Activated CD8-positive, alpha-beta memory T cell treated with anti-CD3 and anti-CD28 coated beads, Interleukin-2, amount 50 U/mL, for 24 hours (primary cell): ENCODE measurements around the gene BTAF1.
"Not testable (repeated sequence)": the region's sequence is repeated elsewhere in the genome, so short reads cannot be mapped to it uniquely, and the experiment has no call there.

Experiments used
- DNase-seq: peaks from one replicate; pipeline ENCODE4 v3.0.0-alpha.2; 2020; ENCODE audit errors: extremely low read depth

Gene BTAF1

DNA sequence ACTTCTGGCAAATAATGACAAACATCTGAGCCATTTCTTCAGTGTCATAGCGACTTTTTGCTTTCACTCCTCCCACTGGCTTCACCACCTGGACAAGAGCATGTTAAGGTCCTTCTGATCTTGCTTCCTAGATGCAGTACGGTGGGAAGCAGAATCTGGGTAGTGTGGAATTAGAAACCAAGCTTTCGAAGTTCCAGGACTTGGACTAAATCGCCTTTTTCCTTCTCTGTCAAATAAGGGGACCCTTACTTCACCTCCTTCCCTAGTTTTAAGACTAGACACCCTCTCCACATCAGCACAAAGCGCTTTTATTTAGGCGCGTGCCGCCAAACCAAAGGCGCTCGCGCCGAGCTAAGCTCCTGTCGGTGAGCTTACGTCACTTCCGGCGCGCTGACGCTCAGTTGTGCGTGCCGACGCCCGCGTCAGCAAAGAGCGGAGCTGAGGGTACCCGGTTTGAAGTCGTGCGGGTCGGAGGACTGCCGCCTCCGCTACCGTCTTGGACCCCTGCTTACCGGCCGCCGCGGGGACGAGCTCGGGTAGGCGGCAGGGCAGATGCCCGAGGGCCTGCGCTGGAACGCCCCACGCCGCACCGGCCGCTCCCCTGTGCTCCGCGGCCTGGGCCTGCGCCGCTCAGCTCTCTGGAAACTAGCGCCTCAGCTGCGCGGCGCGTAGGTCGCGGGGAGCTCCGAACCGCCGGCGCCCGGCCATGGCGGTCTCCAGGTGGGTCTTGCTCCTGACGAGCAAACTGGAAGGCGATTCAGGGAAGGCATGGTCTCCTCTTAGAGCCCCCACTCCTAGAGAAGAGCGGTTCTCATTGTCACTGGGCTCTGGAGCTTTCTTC is at the start of gene BTAF1:
Gene BTAF1, plus strand, starts transcription at position 400 of the 841 bp plus-strand sequence. Its CDS starts 307 bp downstream, at position 707.
- DNase-seq, result peak; percentile 76

GRCh38 chr10:91875156-91875555 is 48.4 kb upstream of the BTAF1 start:
- no peak for DNase-seq

DNA sequence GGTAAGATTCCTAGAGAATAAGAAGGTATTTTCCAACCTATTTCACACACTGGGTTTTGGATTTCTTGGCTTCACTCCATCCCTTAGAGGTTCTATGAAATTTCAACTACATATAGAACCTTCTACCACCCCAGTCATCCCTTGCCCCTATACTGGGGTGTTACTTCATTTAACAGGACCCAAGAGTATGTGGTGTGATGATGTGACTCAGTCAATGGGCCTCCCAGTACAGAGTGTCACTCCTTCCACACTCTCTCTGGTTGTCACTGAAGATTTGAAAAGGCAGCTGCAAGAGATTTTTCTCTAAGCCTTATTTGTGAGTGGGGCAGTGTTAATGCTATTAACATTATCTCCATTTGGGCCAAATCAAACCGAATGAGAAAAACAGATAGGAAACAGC is 47.8 kb upstream of the BTAF1 start:
- no peak for DNase-seq

- no peak for DNase-seq
These were observed 43.9 kb upstream of the BTAF1 start for GRCh38 chr10:91879515-91880170.

DNA sequence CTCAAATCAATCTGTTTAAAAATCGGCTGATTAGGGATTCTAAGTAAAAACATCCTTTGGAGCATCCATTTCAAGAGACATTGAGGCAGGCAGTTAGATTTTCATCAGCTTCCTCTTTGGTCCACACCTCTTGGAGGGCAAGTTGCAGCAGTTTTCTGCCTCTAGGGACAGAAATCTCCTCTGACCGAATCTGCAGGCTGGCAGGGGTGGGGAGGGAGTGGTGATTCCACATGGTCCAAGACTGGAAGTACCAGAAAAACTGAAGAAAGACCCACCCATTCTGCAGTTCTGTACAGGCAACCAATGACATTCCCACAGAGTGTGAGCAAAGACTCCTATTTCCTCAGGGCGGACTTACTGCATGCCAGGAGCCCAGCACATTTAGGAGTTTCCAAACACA is 43.3 kb upstream of the BTAF1 start:
- DNase-seq, result no peak

DNA sequence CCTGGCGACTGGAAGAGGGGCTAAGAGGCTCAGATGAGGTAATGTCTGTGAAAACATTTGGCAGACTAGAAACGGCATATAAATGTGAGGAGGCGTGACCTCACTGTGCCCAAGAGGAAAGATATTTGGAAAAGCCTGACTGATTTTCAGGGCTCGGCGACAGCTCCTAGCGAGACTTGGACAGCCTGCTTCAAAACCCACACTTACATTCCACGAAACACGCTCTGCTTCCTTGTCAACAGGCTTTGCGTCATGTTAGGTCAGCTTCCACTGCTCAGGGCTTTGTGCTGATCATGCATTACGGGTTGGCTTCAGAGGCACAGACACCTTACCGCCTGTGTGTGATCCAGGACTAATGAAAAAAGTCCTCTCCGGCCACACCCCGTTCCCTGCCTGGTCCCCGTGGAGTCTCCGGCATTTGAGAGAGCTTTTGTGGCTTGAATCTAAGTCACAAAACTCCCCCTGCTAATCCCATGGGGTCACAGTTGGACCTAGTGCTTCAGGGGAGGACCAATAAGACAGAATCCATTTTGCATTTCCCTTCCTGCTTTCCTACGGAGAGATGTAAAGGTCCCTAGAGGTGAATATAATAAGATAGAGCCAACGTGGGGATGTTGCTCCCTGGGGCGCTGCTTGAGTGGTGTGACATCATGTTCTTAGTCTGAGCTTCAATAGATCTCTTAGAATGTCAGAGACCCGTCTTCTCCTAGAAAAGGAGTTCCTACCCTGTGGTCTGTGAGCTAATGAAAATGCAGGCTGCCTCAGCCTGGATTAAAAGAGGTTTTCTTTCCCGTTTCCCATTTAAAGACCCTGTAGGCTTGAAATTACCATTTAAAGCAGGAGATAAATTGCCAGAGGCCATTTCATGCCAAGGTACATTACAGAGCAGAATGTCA is 39.8 kb upstream of the BTAF1 start:
- no peak for DNase-seq

DNA sequence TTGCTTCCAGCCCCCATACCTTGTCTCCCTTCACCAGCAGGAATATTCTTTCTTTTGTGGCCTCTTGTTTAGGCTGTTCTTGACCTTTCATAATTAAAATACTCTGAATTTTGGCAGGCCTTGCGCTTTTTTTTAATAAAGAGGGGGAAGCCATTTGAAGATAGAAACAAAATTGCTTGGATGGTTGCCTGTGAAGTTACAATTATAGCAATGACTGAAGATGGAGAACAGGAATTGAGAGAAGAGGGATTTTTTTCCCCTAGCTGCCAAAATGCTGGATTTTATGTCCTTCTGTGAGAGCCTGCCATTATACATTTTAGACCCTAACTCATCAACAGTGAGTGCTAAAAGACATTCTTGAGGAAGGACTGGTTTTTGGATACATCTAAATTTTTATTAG is 39.0 kb upstream of the BTAF1 start:
- no peak for DNase-seq

GRCh38 chr10:91885362-91886079 is 38.0 kb upstream of the BTAF1 start:
- DNase-seq, result no peak

GRCh38 chr10:91886954-91887271 is 36.7 kb upstream of the BTAF1 start:
- DNase-seq, result no peak

DNA sequence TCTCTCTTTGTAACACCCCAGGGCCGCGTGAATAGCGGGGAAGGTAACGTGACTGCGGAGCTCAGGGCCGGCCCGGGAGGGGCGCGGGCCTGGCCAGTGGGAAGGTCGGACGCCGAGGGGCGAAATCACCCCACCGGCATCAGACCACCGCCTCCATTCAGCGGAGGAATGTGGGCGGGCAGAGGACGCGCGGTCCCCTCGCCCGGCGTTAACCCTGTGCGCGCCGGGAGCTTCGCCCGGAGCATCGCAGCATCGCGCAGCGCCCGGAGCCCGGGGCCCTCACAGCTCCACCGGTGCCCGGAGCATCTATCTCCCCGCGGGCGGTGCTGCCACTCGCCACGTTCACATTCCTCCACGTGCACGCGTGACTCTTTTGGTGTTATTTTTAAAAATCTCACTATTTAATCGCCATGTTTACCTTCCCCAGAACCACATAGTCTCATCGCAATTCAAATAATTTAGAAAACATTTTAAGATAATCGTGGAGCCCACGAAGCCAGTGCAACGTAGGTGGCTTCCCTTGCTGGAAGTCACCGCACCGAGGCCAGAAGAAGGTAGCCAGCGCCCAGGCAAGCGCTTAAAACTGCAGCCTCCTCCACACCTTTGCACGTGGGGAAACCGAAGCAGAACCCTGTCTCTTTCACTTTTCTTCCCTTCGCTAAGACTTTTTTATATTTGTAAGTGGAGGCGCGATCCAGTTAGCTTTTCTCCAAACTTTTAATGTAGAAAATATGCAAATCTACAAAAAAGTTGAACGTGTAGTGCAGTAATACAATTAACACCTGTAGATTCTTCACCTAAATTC is 36.1 kb upstream of the BTAF1 start:
- no peak for DNase-seq

DNA sequence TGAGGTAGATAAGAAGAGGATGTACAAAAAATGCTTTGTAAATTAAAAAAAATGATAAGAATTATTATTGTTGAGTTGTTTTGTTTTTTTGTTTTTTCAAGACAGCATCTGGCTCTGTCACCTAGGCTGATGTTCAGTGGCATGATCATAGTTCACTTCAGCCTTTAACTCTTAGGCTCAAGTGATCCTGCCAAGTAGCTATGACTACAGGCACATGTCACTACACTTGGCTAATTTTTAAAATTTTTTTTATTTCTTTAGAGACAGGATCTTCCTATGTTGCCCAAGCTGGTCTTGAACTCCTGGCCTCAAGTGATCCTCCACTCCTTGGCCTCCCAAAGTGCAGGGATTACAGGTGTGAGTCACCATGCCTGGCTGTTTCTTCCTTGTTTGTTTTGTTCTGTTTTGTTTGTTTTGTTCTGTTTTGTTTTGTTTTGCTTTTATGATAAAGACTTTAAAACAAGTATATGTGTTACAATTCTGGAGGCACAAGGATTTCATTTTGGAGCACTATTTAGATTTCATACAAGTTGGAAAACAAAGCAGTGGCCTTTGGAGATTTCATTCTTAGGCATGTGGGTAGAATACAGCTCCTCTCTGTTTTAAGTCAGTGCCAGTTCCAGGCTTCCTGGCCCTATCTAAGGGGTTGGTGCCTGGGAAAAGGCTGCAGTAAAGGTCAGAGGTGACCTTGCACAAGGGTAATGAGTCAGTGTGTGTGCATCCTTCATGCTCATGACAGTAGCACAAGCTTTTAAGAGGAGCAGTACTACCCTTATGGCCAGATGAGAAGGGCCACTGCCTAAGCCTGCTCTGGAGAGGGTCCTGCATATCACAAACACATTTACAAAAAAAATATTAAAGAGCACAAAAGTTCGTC is 32.2 kb upstream of the BTAF1 start:
- no peak for DNase-seq

DNA sequence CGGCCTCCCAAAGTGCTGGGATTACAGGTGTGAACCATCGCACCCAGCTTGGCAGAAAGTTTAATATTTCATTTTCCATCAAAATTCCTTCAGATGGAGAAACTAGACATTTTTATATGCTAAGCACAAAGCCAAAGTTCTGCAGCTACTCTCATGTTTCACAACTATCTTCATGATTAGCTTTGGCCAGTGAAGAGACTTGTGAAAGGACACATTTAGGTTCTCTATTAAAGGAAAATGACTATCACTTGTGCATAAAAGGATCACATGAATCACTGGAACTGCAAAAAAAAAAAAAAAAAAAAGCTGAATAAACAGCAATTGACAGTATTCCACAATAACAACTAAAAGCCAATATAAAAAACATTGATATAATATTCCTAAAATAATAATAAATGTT is 30.5 kb upstream of the BTAF1 start:
- no peak for DNase-seq

DNA sequence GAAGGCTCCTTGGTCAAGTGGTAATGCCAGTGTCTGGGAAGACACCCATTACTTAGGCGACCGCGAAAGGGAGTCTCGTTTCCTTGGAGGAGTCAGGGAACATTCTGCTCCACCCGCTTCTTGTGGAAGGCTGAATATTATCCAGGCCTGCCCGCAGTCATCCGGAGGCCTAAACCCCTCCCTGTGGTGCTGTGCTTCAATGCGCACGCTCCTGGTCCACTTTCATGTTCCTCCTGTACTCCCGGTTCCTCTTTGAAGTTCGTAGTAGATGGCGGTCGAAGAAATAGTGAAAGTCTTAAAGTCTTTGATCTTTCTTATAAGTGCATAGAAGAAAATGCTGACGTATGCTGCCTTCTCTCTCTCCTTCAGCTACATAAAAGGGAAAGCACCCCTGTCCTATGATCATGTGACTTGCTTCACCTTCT is 29.3 kb upstream of the BTAF1 start:
- DNase-seq, result not testable (repeated sequence)

DNA sequence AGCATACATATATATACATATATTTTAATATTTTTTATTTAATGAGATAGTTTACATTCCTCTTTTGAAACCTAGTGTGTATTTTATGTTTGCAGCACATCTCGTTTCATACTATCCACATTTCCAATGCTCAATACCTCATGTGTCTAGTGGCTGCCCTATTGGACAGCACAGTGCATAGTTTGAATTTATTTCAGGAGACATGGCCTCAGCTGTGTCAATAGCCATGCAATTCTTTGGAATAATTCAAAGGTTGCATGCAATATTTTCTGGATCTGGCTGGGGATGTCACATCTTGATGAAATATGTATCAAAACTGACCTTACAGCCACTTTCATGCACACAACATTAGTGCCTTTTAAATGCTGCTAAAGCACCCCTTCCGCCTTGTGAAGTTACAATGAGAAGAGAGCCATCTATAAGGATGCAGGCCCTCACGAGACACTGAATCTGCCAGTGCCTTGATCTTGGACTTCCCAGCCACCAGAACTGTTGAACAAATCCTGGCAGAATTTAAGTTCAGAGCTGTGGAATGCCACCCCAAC is 27.3 kb upstream of the BTAF1 start:
- no peak for DNase-seq

DNA sequence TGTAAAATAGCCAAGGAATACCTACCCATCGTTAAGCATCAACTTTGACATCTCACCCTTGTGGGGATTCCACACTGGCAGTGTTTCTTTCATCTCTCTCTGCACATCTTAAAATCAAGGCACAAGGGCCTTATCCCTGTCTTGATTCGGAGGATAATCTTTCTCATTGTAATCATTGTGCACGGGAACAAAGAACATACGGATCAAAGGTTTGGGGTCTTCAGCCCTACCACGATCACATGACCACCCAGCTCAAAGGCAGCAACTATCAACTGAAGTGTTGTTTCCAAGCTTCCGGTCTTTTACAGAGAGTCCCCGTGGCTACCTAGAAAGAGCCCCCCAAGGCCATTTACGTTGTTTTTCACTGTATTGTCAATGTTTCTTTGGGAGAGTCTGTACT is 26.1 kb upstream of the BTAF1 start:
- no peak for DNase-seq

GRCh38 chr10:91901784-91902677 is 21.5 kb upstream of the BTAF1 start:
- peak; percentile 39 for DNase-seq

GRCh38 chr10:91907033-91907594 is 16.5 kb upstream of the BTAF1 start:
- no peak for DNase-seq

DNA sequence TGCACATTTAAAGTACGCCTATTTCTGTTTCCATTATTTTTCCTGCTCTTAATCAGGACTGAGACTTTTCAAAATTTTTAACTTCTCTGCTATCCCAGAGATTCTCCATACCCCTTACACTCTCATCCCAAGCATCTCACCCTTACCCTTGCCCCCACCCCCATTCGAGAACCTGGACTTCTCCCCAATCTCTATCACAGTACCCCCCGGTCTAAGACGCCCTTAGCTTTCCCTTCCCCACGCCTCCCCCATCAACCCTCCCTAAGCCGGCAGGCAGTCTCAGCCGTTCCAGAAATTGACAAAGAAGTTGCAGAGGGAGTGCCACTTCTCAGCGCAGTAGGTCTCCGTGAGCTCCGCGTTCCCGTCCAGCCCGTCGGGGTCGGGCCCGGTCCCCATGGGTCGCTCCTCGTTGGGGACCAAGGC is 15.6 kb upstream of the BTAF1 start:
- no peak for DNase-seq
